Measurements from ENCODE around the gene RIMBP2. TPM values are rescaled to one million over a fixed set of nuclear protein-coding genes. Genes with fewer than 3 reads are reported as not detected.

RIMBP2 gene
- total RNA-seq, 1 experiment from 2014 or later: 0.95 TPM

DNA sequence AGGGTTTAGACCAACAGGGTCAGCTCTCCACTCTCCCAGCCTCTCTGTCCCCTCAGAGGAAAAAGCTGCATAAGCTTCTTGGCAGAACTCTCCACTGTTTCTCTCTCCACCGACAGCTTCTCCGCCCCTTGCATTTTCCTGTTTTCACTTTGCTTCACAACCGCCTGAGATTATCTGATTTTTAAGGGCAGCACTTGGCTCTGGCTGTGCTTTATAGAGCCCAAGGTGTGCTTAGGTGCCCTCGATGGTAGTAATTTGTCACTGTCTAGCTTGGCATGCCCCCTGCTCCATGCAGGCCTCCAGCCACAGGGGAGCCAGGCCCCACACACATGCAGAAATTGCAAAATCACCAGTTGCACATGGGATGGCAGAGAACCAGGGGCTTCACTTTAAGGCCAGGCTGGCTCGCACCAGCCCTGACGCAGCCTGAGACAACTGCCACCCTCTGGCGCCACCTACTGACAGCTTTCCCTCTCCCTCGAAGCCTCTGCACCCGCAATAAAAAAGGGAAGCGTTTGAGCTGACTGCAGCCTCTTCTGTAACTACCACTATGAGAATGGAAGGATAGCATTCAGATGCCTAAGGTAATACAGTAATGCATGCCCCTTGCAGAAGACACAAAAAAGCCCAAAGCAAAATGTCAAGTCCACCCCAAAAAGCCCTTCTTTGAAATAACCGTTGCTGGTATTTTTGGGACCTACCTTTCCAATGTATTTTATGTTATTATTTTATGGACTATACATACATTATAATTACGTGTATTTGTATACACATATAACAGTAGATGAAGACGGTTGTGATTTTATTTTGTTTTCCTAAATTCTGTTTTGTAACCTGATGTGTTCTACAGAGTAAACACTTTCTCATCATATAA is 32.0 kb upstream of the RIMBP2 start:
- BruUV-seq (replicated peaks): no TSS peak
- no peak overlapping the region for H3K27ac ChIP-seq (ENCODE audit: low read depth, low read length, poor library complexity, severe bottlenecking)

DNA sequence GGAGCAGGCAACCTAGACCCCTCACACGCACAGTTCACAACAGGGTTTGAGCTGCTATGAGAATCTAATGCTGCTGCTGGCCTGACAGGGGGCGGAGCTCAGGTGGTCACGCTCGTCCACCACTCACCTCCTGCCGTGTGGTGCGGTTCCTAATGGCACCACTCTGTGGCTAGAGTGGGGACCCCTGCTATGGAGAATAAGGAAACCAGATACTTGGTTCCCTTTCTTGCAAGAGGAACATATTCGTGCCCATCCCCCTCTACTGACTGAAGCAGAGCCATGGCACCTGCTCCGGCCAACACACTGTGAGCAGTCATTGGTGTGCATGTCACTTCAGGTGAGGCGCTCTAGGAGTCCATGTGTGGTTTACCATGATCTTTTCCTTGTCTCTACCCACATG is 30.4 kb upstream of the RIMBP2 start:
- no peaks in the 10 kb centered on the region for H3K4me1 ChIP-seq (ENCODE audit: insufficient read depth, low read length, poor library complexity, severe bottlenecking)
- H3K36me3 ChIP-seq (ENCODE audit: insufficient read depth, low read length, poor library complexity, severe bottlenecking): no peaks in the 10 kb centered on the region
- TF ChIP-seq EZH2 (IDR thresholded peaks at IDR 0.05; ENCODE audit: borderline replicate concordance, low read depth, low read length, poor library complexity, severe bottlenecking): no peak
- TF ChIP-seq, protein P1, sequence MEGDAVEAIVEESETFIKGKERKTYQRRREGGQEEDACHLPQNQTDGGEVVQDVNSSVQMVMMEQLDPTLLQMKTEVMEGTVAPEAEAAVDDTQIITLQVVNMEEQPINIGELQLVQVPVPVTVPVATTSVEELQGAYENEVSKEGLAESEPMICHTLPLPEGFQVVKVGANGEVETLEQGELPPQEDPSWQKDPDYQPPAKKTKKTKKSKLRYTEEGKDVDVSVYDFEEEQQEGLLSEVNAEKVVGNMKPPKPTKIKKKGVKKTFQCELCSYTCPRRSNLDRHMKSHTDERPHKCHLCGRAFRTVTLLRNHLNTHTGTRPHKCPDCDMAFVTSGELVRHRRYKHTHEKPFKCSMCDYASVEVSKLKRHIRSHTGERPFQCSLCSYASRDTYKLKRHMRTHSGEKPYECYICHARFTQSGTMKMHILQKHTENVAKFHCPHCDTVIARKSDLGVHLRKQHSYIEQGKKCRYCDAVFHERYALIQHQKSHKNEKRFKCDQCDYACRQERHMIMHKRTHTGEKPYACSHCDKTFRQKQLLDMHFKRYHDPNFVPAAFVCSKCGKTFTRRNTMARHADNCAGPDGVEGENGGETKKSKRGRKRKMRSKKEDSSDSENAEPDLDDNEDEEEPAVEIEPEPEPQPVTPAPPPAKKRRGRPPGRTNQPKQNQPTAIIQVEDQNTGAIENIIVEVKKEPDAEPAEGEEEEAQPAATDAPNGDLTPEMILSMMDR (conservative IDR thresholded peaks at IDR 0.05; ENCODE audit: low read depth, low read length): no peak
- BruUV-seq (replicated peaks): no TSS peak
- peaks cover 13% of the 10 kb centered on the region for H3K27me3 ChIP-seq (replicated peaks; ENCODE audit: insufficient read depth, low read depth, low read length, poor library complexity)
- no peak overlapping the region for H3K27ac ChIP-seq (ENCODE audit: low read depth, low read length, poor library complexity, severe bottlenecking)
- H3K9me3 ChIP-seq (ENCODE audit: low read depth, low read length, poor library complexity, severe bottlenecking): no peaks in the 10 kb centered on the region
- no peak for DNase-seq (ENCODE audit: low spot score)
- CTCF ChIA-PET: no interaction called here
- POLR2A ChIA-PET (ENCODE audit: low non-redundant PET): no interaction called here
- no peak overlapping the region for H3K4me3 ChIP-seq (ENCODE audit: low read depth, low read length, poor library complexity, severe bottlenecking)
- intact Hi-C loops (cut with micrococcal nuclease; ENCODE audit: unreplicated experiment): loop anchor here (5.0 kb wide), 4 partner anchors 344 to 719 kb away; no protein-coding TSS in a partner anchor

More for the DNA sequence above, 32.0 kb upstream of the RIMBP2 start:
- Histone ChIP-seq H3K4me1 (ENCODE audit: insufficient read depth, low read length, poor library complexity, severe bottlenecking) (no peaks in the 10 kb centered on the region), H3K4me3 (ENCODE audit: low read depth, low read length, poor library complexity, severe bottlenecking) (no peak overlapping the region), H3K9me3 (ENCODE audit: low read depth, low read length, poor library complexity, severe bottlenecking) (no peaks in the 10 kb centered on the region), H3K27me3 (replicated peaks; ENCODE audit: insufficient read depth, low read depth, low read length, poor library complexity) (peaks cover 15% of the 10 kb centered on the region), H3K36me3 (ENCODE audit: insufficient read depth, low read length, poor library complexity, severe bottlenecking) (no peaks in the 10 kb centered on the region)
- intact Hi-C loops (cut with micrococcal nuclease; ENCODE audit: unreplicated experiment): loop anchor here (5.0 kb wide), 4 partner anchors 346 to 721 kb away; no protein-coding TSS in a partner anchor
- POLR2A ChIA-PET (ENCODE audit: low non-redundant PET): no interaction called here
- DNase-seq (ENCODE audit: low spot score): peak; percentile 86
- TF ChIP-seq EZH2 (IDR thresholded peaks at IDR 0.05; ENCODE audit: borderline replicate concordance, low read depth, low read length, poor library complexity, severe bottlenecking): no peak
- TF ChIP-seq, protein P1 (conservative IDR thresholded peaks at IDR 0.05; ENCODE audit: low read depth, low read length): peak; percentile 84
- CTCF ChIA-PET: no interaction called here

DNA sequence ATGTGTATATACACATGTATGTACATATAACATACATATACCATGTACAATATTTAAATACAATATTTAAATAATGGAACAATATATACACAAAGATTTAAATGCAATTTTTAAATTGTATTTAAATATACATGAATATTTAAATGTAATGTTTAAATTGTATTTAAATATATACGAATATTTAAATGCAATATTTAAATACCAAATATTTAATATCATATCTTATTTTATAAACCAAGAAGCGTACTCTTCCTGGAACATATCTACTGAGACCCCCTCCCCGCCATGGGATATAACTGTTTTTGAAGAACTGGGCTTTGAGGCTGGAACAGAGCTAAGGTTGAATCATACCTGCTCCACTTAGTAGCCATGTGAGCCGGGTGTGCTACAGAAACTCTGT is 29.8 kb upstream of the RIMBP2 start:
- TF ChIP-seq, protein P1 (conservative IDR thresholded peaks at IDR 0.05; ENCODE audit: low read depth, low read length): no peak
- TF ChIP-seq EZH2 (IDR thresholded peaks at IDR 0.05; ENCODE audit: borderline replicate concordance, low read depth, low read length, poor library complexity, severe bottlenecking): no peak
- Histone ChIP-seq H3K27ac (ENCODE audit: low read depth, low read length, poor library complexity, severe bottlenecking) (no peak overlapping the region), H3K9me3 (ENCODE audit: low read depth, low read length, poor library complexity, severe bottlenecking) (no peaks in the 10 kb centered on the region), H3K36me3 (ENCODE audit: insufficient read depth, low read length, poor library complexity, severe bottlenecking) (no peaks in the 10 kb centered on the region), H3K27me3 (replicated peaks; ENCODE audit: insufficient read depth, low read depth, low read length, poor library complexity) (peaks cover 10% of the 10 kb centered on the region), H3K4me3 (ENCODE audit: low read depth, low read length, poor library complexity, severe bottlenecking) (no peak overlapping the region), H3K4me1 (ENCODE audit: insufficient read depth, low read length, poor library complexity, severe bottlenecking) (no peaks in the 10 kb centered on the region)
- intact Hi-C loops (cut with micrococcal nuclease; ENCODE audit: unreplicated experiment): loop anchor here (5.0 kb wide), 4 partner anchors 344 to 719 kb away; no protein-coding TSS in a partner anchor
- ChIA-PET POLR2A (ENCODE audit: low non-redundant PET) (no interaction called here), CTCF (no interaction called here)
- no TSS peak for BruUV-seq (replicated peaks)
- no peak for DNase-seq (ENCODE audit: low spot score)
